Kidney epithelial cell (primary cell): ENCODE results near the gene RBFOX2. TPM values are rescaled to one million over a fixed set of nuclear protein-coding genes. Genes with fewer than 3 reads are reported as not detected.
"Not testable (repeated sequence)": the region's sequence is repeated elsewhere in the genome, so short reads cannot be mapped to it uniquely, and the experiment has no call there.

ENCODE experiments used
- DNase-seq: peaks from one replicate; pipeline ENCODE4 v3.0.0-alpha.2; 2010; ENCODE audit warnings: low read depth
- H3K27me3 ChIP-seq: 2 replicates; pipeline ENCODE4 v1.6.0; 2011; ENCODE audit warnings: low read length; ENCODE audit not compliant: control insufficient read depth, insufficient read depth
- H3K36me3 ChIP-seq: 2 replicates; pipeline ENCODE4 v1.5.1; 2011; ENCODE audit warnings: low read length; ENCODE audit not compliant: control insufficient read depth, insufficient read depth
- H3K4me3 ChIP-seq: 2 replicates; pipeline ENCODE4 v1.5.1; 2011; ENCODE audit warnings: low read depth, mild to moderate bottlenecking, control low read depth, low read length
- total RNA-seq: library from RNA; depleted of rRNA; stranded (reverse); fragments of >200 nt; gene quantifications from 2 replicates; pipeline ENCODE4 v1.2.3, GENCODE V29; 2015
- TF ChIP-seq, protein P1 (sequence below): IDR thresholded peaks from 2 replicates; pipeline ENCODE4 v1.5.1; 2011; ENCODE audit warnings: mild to moderate bottlenecking, moderate library complexity, low read length, control low read depth, inconsistent platforms; ENCODE audit not compliant: insufficient read depth, poor library complexity, severe bottlenecking

RBFOX2 gene
- total RNA-seq, 1 donor from 2014 or later, result 75.1 TPM

DNA sequence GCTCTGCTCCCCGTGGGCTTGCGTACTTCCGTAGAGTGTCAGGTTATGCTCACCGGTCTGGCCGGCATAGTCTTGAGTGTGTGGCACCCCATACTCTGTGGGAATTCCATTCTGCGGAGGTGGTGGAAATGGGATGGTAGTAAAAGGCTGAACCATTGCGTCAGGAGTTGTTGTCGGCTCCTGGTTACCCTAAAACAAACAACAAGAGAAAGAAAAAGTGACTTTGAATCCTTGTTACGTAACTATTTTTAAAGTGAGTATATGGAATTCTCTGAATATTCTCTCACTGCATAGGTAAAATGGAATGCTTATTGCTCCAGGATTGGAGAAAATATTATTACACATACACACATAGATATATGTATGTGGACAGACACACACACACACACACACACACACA lies 218.8 kb downstream of the RBFOX2 start:
- H3K27me3 ChIP-seq, result no peaks in the 10 kb centered on the region
- H3K4me3 ChIP-seq, result no peak overlapping the region
- H3K36me3 ChIP-seq, result peaks cover 2% of the 10 kb centered on the region
- TF ChIP-seq, protein P1, sequence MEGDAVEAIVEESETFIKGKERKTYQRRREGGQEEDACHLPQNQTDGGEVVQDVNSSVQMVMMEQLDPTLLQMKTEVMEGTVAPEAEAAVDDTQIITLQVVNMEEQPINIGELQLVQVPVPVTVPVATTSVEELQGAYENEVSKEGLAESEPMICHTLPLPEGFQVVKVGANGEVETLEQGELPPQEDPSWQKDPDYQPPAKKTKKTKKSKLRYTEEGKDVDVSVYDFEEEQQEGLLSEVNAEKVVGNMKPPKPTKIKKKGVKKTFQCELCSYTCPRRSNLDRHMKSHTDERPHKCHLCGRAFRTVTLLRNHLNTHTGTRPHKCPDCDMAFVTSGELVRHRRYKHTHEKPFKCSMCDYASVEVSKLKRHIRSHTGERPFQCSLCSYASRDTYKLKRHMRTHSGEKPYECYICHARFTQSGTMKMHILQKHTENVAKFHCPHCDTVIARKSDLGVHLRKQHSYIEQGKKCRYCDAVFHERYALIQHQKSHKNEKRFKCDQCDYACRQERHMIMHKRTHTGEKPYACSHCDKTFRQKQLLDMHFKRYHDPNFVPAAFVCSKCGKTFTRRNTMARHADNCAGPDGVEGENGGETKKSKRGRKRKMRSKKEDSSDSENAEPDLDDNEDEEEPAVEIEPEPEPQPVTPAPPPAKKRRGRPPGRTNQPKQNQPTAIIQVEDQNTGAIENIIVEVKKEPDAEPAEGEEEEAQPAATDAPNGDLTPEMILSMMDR, result no peak
- DNase-seq, result no peak

DNA sequence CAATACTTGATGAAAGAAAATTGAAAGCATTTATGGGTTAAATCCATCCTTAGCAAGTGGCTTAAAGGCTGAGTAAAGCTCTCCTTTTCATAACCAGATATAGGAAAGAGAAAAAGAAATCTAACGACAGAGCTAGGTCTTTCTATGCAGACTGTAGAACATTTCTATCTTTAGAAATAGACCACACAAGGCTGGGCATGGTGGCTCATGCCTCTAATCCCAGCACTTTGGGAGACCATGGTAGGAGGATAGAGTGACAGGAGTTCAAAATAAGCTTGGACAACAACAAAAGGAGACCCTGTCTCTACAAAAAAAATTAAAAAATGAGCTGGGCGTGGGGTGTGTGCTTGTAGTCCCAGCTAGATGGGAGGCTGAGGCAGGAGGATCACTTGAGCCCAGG lies 220.2 kb downstream of the RBFOX2 start:
- H3K36me3 ChIP-seq, result peaks cover 2% of the 10 kb centered on the region
- TF ChIP-seq, protein P1, result no peak
- H3K27me3 ChIP-seq, result no peaks in the 10 kb centered on the region
- DNase-seq, result no peak
- no peak overlapping the region for H3K4me3 ChIP-seq

DNA sequence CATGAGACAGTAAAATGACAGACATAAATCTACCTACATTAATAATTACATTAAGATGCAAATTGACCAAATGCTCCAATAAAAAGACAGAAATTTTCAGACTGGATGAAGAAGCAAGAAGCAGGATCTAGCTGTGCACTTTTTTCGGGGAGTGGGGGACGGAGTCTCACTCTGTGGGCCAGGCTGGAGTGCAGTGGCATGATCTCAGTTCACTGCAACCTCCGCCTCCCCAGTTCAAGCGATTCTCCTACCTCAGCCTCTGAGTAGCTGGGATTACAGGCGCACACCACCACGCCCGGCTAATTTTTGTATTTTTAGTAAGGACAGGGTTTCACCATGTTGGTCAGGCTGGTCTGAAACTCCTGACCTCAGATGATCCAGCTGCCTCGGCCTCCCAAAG lies 222.0 kb downstream of the RBFOX2 start:
- not testable (repeated sequence) for H3K36me3 ChIP-seq, H3K4me3 ChIP-seq, H3K27me3 ChIP-seq, DNase-seq

GRCh38 chr22:35805466-35805865 lies 223.2 kb downstream of the RBFOX2 start:
- no peak for DNase-seq
- TF ChIP-seq, protein P1, result no peak
- H3K36me3 ChIP-seq, result peaks cover 2% of the 10 kb centered on the region
- no peaks in the 10 kb centered on the region for H3K27me3 ChIP-seq
- no peak overlapping the region for H3K4me3 ChIP-seq

DNA sequence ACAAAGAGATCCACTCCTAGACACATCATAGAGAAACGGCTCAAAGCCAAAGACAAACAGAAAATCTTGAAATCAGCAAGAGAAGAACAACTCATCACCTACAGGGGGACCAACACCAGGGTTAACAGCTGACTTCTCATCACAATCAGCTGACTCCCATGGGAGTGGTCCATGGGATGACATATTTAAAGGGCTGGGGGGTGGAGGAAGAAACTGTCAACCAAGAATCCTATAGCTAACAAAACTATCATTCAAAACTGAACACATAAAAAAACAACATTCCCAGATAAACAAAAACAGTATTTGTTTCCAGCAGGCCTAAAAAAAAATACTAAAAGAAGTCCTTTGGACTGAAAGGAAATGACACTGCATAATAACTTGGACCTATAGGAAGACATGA lies 224.2 kb downstream of the RBFOX2 start:
- DNase-seq, result no peak
- peaks cover 2% of the 10 kb centered on the region for H3K36me3 ChIP-seq
- no peak overlapping the region for H3K4me3 ChIP-seq
- TF ChIP-seq, protein P1, result no peak
- H3K27me3 ChIP-seq, result no peaks in the 10 kb centered on the region

GRCh38 chr22:35802885-35803284 lies 225.7 kb downstream of the RBFOX2 start:
- Histone ChIP-seq H3K36me3 (peaks cover 2% of the 10 kb centered on the region), H3K4me3 (no peak overlapping the region), H3K27me3 (no peaks in the 10 kb centered on the region)
- TF ChIP-seq, protein P1, result no peak
- DNase-seq, result no peak

DNA sequence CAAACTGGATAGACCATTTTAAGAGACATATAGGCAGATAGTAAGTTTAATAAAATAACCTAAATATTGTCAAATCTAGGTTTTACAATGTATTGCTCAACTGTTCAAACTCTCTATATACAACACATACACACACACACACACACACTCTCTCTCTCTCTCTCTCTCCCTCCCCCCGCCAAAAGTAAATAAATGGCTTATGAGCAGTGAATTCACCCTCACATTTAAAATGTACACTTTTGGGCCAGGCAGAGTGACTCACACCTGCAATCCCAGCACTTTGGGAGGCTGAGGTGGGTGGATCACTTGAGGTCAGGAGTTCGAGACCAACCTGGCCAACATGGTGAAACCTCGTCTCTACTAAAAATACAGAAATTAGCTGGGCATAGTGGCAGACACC lies 227.3 kb downstream of the RBFOX2 start:
- not testable (repeated sequence) for H3K27me3 ChIP-seq, H3K36me3 ChIP-seq, H3K4me3 ChIP-seq, DNase-seq
